Ovary (tissue), 3 donors: ENCODE measurements around the gene INF2.

Experiments
- EP300 ChIP-seq: sonication (generic); formaldehyde crosslinking; IDR thresholded peaks from one replicate; pipeline ENCODE4 v1.6.1; 2017; ENCODE audit warnings: antibody characterized with exemption
- POLR2A ChIP-seq: fragments of 450-650 bp; IDR thresholded peaks from one replicate; pipeline ENCODE4 v1.6.1; 2017; ENCODE audit warnings: antibody characterized with exemption, mild to moderate bottlenecking, moderate library complexity
- TF ChIP-seq, protein P1 (sequence below), 3 donors: fragments of 450-650 bp in 2 of 3; fragments of 200-600 bp in 1 of 3; IDR thresholded peaks; one replicate each; pipeline versions ENCODE4 v1.5.1 to v1.8.0; 2016 to 2022; ENCODE audit warnings: antibody characterized with exemption in 3 of 3, mild to moderate bottlenecking in 1 of 3
- donor health status: DM: no; HTN: no; CAD: no.

DNA sequence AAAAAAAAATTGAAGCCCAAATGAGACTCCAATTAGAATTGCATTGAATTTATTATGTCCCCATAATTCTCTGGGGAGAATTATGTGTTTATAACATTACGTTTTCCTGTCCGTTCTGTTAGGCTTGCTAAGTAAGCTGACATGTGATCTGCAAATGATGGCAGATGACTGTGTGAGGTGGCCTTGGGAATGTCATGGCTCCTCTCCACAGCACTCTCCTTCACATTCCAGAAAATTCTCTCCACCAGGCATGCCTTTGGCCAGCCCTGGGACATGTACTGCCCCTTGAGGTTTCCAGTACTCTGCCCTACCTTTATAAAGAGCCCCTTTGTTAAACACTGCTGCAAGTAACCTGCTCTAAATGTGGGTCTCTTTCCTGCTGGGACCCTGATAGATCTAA lies 28.3 kb upstream of the INF2 start:
- TF ChIP-seq POLR2A (no peak), EP300 (no peak)
- TF ChIP-seq, protein P1, sequence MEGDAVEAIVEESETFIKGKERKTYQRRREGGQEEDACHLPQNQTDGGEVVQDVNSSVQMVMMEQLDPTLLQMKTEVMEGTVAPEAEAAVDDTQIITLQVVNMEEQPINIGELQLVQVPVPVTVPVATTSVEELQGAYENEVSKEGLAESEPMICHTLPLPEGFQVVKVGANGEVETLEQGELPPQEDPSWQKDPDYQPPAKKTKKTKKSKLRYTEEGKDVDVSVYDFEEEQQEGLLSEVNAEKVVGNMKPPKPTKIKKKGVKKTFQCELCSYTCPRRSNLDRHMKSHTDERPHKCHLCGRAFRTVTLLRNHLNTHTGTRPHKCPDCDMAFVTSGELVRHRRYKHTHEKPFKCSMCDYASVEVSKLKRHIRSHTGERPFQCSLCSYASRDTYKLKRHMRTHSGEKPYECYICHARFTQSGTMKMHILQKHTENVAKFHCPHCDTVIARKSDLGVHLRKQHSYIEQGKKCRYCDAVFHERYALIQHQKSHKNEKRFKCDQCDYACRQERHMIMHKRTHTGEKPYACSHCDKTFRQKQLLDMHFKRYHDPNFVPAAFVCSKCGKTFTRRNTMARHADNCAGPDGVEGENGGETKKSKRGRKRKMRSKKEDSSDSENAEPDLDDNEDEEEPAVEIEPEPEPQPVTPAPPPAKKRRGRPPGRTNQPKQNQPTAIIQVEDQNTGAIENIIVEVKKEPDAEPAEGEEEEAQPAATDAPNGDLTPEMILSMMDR (IDR thresholded peaks at IDR 0.05) = no peak
